AML-193 (cell line): ENCODE data around the gene EML2.
A peak's percentile ranks its signal among the peaks of the same experiment; 100 is the strongest.
"Not testable (repeated sequence)": the region's sequence is repeated elsewhere in the genome, so short reads cannot be mapped to it uniquely, and the experiment has no call there.

Experiments used
- DNase-seq, 2 experiments: peaks; one replicate each; lab custom pipeline; 2025; lab: John Stamatoyannopoulos, UW

The EML2 gene

GRCh38 chr19:45653634-45654033 is 14.4 kb upstream of the EML2 start:
- no peak for DNase-seq

- no peak for DNase-seq
Measured at GRCh38 chr19:45650722-45651121, 11.5 kb upstream of the EML2 start.

- no peak for DNase-seq
Measured at GRCh38 chr19:45646345-45646698, 7.1 kb upstream of the EML2 start.

GRCh38 chr19:45645631-45646344 is 6.6 kb upstream of the EML2 start:
- peak; percentile 57 to 73 for DNase-seq

- no peak for DNase-seq
Measured at GRCh38 chr19:45645068-45645630, 6.0 kb upstream of the EML2 start.

GRCh38 chr19:45643927-45644771 is 5.0 kb upstream of the EML2 start:
- no peak for DNase-seq

- peak; percentile 75 to 78 for DNase-seq
Measured at GRCh38 chr19:45643024-45643926, 4.1 kb upstream of the EML2 start.

- peak; percentile 95 to 96 for DNase-seq
Measured at GRCh38 chr19:45641274-45642105, 2.3 kb upstream of the EML2 start.

- no peak for DNase-seq
Measured at GRCh38 chr19:45640849-45641273, 1.7 kb upstream of the EML2 start.

GRCh38 chr19:45637890-45638667 is 1.1 kb downstream of the EML2 start:
- DNase-seq = no peak

- DNase-seq = no peak
Measured at GRCh38 chr19:45636902-45637301, 2.3 kb downstream of the EML2 start.

GRCh38 chr19:45636275-45636674 is 2.9 kb downstream of the EML2 start:
- DNase-seq = no peak

GRCh38 chr19:45632468-45633196 is 6.6 kb downstream of the EML2 start:
- no peak for DNase-seq

GRCh38 chr19:45630463-45630862 is 8.7 kb downstream of the EML2 start:
- peak in 1 of 2 experiments; percentile 7 for DNase-seq

GRCh38 chr19:45629704-45630103 is 9.5 kb downstream of the EML2 start:
- DNase-seq = no peak

- DNase-seq = not testable (repeated sequence)
Measured at GRCh38 chr19:45628219-45628618, 11.0 kb downstream of the EML2 start.

GRCh38 chr19:45623984-45624383 is 15.2 kb downstream of the EML2 start:
- no peak for DNase-seq

GRCh38 chr19:45621976-45622503 is 17.2 kb downstream of the EML2 start:
- DNase-seq = no peak

GRCh38 chr19:45621389-45621788 is 17.8 kb downstream of the EML2 start:
- no peak for DNase-seq
